CD8-positive, alpha-beta memory T cell (primary cell): ENCODE measurements around the gene CDH8. TPM values are rescaled to one million over a fixed set of nuclear protein-coding genes. Genes with fewer than 3 reads are reported as not detected.

Source experiments
- CTCF ChIA-PET: fragments of 350-600 bp; sonication (Branson Sonifier 250); formaldehyde crosslinking; loops from one replicate; lab custom pipeline; 2021; ENCODE audit warnings: antibody characterized with exemption; lab: Charles Lee
- POLR2A ChIA-PET: fragments of 350-600 bp; sonication (Branson Sonifier 250); formaldehyde crosslinking; loops from one replicate; lab custom pipeline; 2021; ENCODE audit warnings: antibody characterized with exemption; lab: Charles Lee
- DNase-seq, 5 donors: peaks; one replicate each; pipeline versions ENCODE4 v3.0.0 to v3.0.0-alpha.2; 2020 to 2022; ENCODE audit warnings: mixed read lengths in 1 of 5
- H3K27ac ChIP-seq: one replicate; pipeline ENCODE4 v1.7.0; 2013; ENCODE audit warnings: low read depth, mild to moderate bottlenecking, low read length, moderate library complexity
- H3K27me3 ChIP-seq: 2 replicates; pipeline ENCODE4 v1.7.0; 2013; ENCODE audit warnings: low read length, mild to moderate bottlenecking; ENCODE audit not compliant: insufficient read depth, poor library complexity, severe bottlenecking
- H3K36me3 ChIP-seq: 2 replicates; pipeline ENCODE4 v1.7.0; 2013; ENCODE audit warnings: mild to moderate bottlenecking, low read length, moderate library complexity; ENCODE audit not compliant: insufficient read depth
- H3K4me1 ChIP-seq: 2 replicates; pipeline ENCODE4 v1.7.0; 2013; ENCODE audit warnings: mild to moderate bottlenecking, low read length, moderate library complexity; ENCODE audit not compliant: insufficient read depth
- H3K4me3 ChIP-seq: 2 replicates; pipeline ENCODE4 v1.7.0; 2013; ENCODE audit warnings: mild to moderate bottlenecking, low read length
- H3K9me3 ChIP-seq: 2 replicates; pipeline ENCODE4 v1.7.0; 2013; ENCODE audit warnings: mild to moderate bottlenecking, low read length
- H3K27ac Mint-ChIP-seq, 8 donors: one replicate each; pipeline ENCODE4 v1.8.0; 2020 to 2021; ENCODE audit warnings: mixed read lengths in 8 of 8, mild to moderate bottlenecking in 6 of 8, inconsistent platforms in 3 of 8, moderate library complexity in 3 of 8
- H3K27me3 Mint-ChIP-seq, 2 donors: one replicate each; pipeline ENCODE4 v1.8.0; 2020 to 2021; ENCODE audit warnings: mixed read lengths in 2 of 2, mild to moderate bottlenecking in 1 of 2, moderate library complexity in 1 of 2
- H3K36me3 Mint-ChIP-seq, 3 donors: one replicate each; pipeline ENCODE4 v1.8.0; 2020 to 2021; ENCODE audit warnings: mixed read lengths in 3 of 3, inconsistent platforms in 1 of 3, mild to moderate bottlenecking in 1 of 3
- H3K4me1 Mint-ChIP-seq, 3 donors: one replicate each; pipeline ENCODE4 v1.8.0; 2020 to 2021; ENCODE audit warnings: mixed read lengths in 3 of 3, inconsistent platforms in 1 of 3, mild to moderate bottlenecking in 1 of 3
- H3K4me3 Mint-ChIP-seq, 7 donors: one replicate each; pipeline ENCODE4 v1.8.0; 2020 to 2021; ENCODE audit warnings: mixed read lengths in 7 of 7, mild to moderate bottlenecking in 6 of 7, moderate library complexity in 4 of 7, inconsistent platforms in 2 of 7
- H3K9me3 Mint-ChIP-seq, 5 donors: one replicate each; pipeline ENCODE4 v1.8.0; 2020 to 2022; ENCODE audit warnings: mixed read lengths in 5 of 5, mild to moderate bottlenecking in 3 of 5, moderate library complexity in 2 of 5, inconsistent platforms in 1 of 5
- polyA plus RNA-seq: library from polyadenylated mRNA; unstranded; fragments of 300-500 nt; fragmentation: Illumina TruSeq; gene quantifications from one replicate; pipeline ENCODE4 v1.2.3, GENCODE V29; 2021
- total RNA-seq, 2 experiments: library from RNA; stranded (reverse); gene quantifications; one replicate each; pipeline ENCODE4 v1.2.3, GENCODE V29; 2021

CDH8 gene
- total and polyA plus RNA-seq, 3 experiments from 2014 or later, result not detected

DNA sequence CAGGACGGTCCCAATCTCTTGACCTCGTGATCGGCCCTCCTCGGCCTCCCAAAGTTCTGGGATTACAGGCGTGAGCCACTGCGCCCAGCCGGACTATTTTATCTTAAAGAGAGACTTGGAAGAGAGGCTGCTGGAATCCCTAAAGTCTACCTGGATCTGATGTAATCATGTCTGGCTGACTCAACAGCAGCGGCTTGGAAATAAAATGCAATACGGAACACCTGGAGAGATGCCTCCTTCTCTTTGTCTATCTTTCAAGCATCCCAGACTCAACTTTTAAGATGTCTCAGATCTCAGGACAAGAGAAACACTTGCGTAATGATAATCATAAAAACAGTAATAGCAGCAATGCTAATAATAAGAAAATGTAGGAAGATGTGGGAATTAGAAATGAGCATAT lies 95.6 kb downstream of the CDH8 start:
- Mint-ChIP-seq H3K9me3 (peaks cover 16 to 42% (median 20%) of the 10 kb centered on the region in 5 donors), H3K4me3 (no peak overlapping the region)
- H3K4me1 ChIP-seq, result no peaks in the 10 kb centered on the region

DNA sequence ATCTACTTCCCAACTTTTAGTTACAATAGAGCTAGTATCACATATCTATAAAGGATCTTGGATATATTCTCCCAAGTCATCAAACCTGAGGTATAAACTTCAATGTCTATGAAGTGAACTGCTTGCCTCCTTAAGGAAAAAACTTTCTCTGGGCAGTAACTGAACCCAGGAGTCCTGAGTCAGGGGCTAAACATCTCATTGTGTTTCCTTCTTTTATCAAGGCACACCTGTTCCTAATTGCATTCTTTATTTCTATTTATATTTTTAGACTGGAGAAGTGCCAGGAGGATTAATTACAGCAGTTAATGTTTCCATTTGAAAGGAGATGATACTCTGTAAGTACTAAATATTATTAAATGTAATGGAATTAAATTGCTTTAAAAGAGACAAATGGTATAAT lies 98.6 kb downstream of the CDH8 start:
- H3K36me3 Mint-ChIP-seq, result no peaks in the 10 kb centered on the region
- no peak overlapping the region for H3K4me3 Mint-ChIP-seq
- peaks cover 15 to 40% (median 16%) of the 10 kb centered on the region in 5 donors for H3K9me3 Mint-ChIP-seq
- no peaks in the 10 kb centered on the region for H3K27me3 Mint-ChIP-seq
- Histone ChIP-seq H3K4me1 (no peaks in the 10 kb centered on the region), H3K36me3 (no peaks in the 10 kb centered on the region), H3K27ac (no peak overlapping the region), H3K27me3 (no peaks in the 10 kb centered on the region), H3K4me3 (no peak overlapping the region), H3K9me3 (peaks cover 3% of the 10 kb centered on the region)
- no peak for DNase-seq
- POLR2A ChIA-PET, result no interaction called here
- no peaks in the 10 kb centered on the region for H3K4me1 Mint-ChIP-seq
- CTCF ChIA-PET, result no interaction called here
- no peak overlapping the region for H3K27ac Mint-ChIP-seq

More for the DNA sequence above, 95.6 kb downstream of the CDH8 start:
- no peaks in the 10 kb centered on the region for H3K27me3 ChIP-seq
- H3K27ac ChIP-seq, result no peak overlapping the region
- H3K36me3 ChIP-seq, result no peaks in the 10 kb centered on the region
- H3K4me3 ChIP-seq, result no peak overlapping the region
- ChIA-PET CTCF (no interaction called here), POLR2A (no interaction called here)
- H3K27ac Mint-ChIP-seq, result no peak overlapping the region
- H3K9me3 ChIP-seq, result peaks cover 4% of the 10 kb centered on the region
- DNase-seq, result no peak
- no peaks in the 10 kb centered on the region for H3K27me3 Mint-ChIP-seq
- H3K4me1 Mint-ChIP-seq, result no peaks in the 10 kb centered on the region
- H3K36me3 Mint-ChIP-seq, result no peaks in the 10 kb centered on the region

GRCh38 chr16:61936522-61936921 lies 99.7 kb downstream of the CDH8 start:
- Mint-ChIP-seq H3K27ac (no peak overlapping the region), H3K9me3 (peaks cover 10 to 35% (median 11%) of the 10 kb centered on the region in 5 donors), H3K27me3 (no peaks in the 10 kb centered on the region), H3K4me1 (no peaks in the 10 kb centered on the region), H3K4me3 (no peak overlapping the region), H3K36me3 (no peaks in the 10 kb centered on the region)
- CTCF ChIA-PET, result no interaction called here
- Histone ChIP-seq H3K27me3 (no peaks in the 10 kb centered on the region), H3K4me3 (no peak overlapping the region), H3K9me3 (no peaks in the 10 kb centered on the region), H3K27ac (no peak overlapping the region), H3K4me1 (no peaks in the 10 kb centered on the region), H3K36me3 (no peaks in the 10 kb centered on the region)
- POLR2A ChIA-PET, result no interaction called here
- no peak for DNase-seq

- Histone ChIP-seq H3K36me3 (no peaks in the 10 kb centered on the region), H3K9me3 (no peaks in the 10 kb centered on the region), H3K27me3 (no peaks in the 10 kb centered on the region), H3K4me1 (no peaks in the 10 kb centered on the region), H3K27ac (no peak overlapping the region), H3K4me3 (no peak overlapping the region)
- H3K27ac Mint-ChIP-seq, result no peak overlapping the region
- ChIA-PET POLR2A (no interaction called here), CTCF (no interaction called here)
- no peak for DNase-seq
- no peaks in the 10 kb centered on the region for H3K4me1 Mint-ChIP-seq
- no peak overlapping the region for H3K4me3 Mint-ChIP-seq
- H3K27me3 Mint-ChIP-seq, result no peaks in the 10 kb centered on the region
- no peaks in the 10 kb centered on the region for H3K36me3 Mint-ChIP-seq
- peaks cover 2 to 25% (median 14%) of the 10 kb centered on the region in 5 donors for H3K9me3 Mint-ChIP-seq
These were observed 101.6 kb downstream of the CDH8 start for GRCh38 chr16:61934601-61935000.

DNA sequence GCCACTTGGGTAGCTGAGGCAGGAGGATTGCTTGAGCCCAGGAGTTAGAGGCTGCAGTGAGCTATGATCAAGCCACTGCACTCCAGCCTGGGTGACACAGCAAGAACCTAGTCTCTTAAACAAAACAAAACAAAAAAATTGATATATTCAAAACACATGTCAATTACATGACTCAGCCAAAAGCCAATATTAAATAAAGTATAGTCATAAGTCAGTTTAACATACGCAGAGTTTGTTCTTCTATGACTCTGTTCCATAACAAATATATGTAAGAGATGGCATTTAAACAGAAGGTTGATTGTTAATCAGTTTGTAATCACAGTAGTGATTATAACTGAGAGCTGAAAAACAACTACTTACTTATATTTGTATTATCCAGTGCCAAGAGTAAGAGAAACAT lies 106.5 kb downstream of the CDH8 start:
- Mint-ChIP-seq H3K4me3 (no peak overlapping the region), H3K27ac (no peak overlapping the region), H3K9me3 (peaks cover 5 to 28% (median 17%) of the 10 kb centered on the region in 5 donors), H3K27me3 (no peaks in the 10 kb centered on the region), H3K4me1 (no peaks in the 10 kb centered on the region), H3K36me3 (no peaks in the 10 kb centered on the region)
- no peak for DNase-seq
- POLR2A ChIA-PET, result no interaction called here
- CTCF ChIA-PET, result no interaction called here
- H3K4me3 ChIP-seq, result no peak overlapping the region
- no peaks in the 10 kb centered on the region for H3K27me3 ChIP-seq
- H3K9me3 ChIP-seq, result no peaks in the 10 kb centered on the region
- no peaks in the 10 kb centered on the region for H3K4me1 ChIP-seq
- H3K36me3 ChIP-seq, result no peaks in the 10 kb centered on the region
- H3K27ac ChIP-seq, result no peak overlapping the region

GRCh38 chr16:61926766-61927165 lies 109.5 kb downstream of the CDH8 start:
- H3K4me3 Mint-ChIP-seq, result no peak overlapping the region
- DNase-seq, result no peak
- no peaks in the 10 kb centered on the region for H3K9me3 ChIP-seq
- no peaks in the 10 kb centered on the region for H3K27me3 Mint-ChIP-seq
- H3K36me3 Mint-ChIP-seq, result no peaks in the 10 kb centered on the region
- ChIA-PET CTCF (no interaction called here), POLR2A (no interaction called here)
- peaks cover 5 to 25% (median 18%) of the 10 kb centered on the region in 5 donors for H3K9me3 Mint-ChIP-seq
- H3K4me1 ChIP-seq, result no peaks in the 10 kb centered on the region
- H3K36me3 ChIP-seq, result no peaks in the 10 kb centered on the region
- no peak overlapping the region for H3K4me3 ChIP-seq
- H3K27ac Mint-ChIP-seq, result no peak overlapping the region
- H3K27ac ChIP-seq, result no peak overlapping the region
- no peaks in the 10 kb centered on the region for H3K4me1 Mint-ChIP-seq
- H3K27me3 ChIP-seq, result no peaks in the 10 kb centered on the region

DNA sequence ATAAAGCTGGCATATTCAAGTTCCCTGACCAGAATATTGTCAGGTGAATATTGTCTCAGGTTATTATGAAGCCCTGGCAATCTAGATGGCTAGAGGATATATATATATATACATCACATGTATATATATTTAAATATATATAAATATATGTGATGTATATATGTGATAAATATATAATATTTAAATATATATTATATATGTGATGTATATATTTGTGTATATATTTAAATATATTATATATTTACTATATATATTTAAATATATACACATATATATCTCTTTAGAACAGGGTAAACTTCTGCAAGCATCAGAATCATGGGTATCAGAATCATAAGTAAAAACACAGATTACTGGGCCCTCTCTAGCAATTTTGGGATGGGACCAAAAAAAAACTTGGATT lies 112.6 kb downstream of the CDH8 start:
- Histone ChIP-seq H3K4me3 (no peak overlapping the region), H3K36me3 (no peaks in the 10 kb centered on the region), H3K4me1 (no peaks in the 10 kb centered on the region), H3K27me3 (no peaks in the 10 kb centered on the region), H3K9me3 (no peaks in the 10 kb centered on the region), H3K27ac (no peak overlapping the region)
- Mint-ChIP-seq H3K36me3 (no peaks in the 10 kb centered on the region), H3K27me3 (no peaks in the 10 kb centered on the region), H3K4me1 (no peaks in the 10 kb centered on the region), H3K4me3 (no peak overlapping the region), H3K27ac (no peak overlapping the region), H3K9me3 (peaks cover 2 to 15% (median 9%) of the 10 kb centered on the region in 5 donors)
- ChIA-PET CTCF (interaction anchor here (1.0 kb wide), 1 partner anchor 56 kb away, joined by 3 read pairs; no protein-coding TSS in a partner anchor), POLR2A (no interaction called here)
- DNase-seq, result no peak

DNA sequence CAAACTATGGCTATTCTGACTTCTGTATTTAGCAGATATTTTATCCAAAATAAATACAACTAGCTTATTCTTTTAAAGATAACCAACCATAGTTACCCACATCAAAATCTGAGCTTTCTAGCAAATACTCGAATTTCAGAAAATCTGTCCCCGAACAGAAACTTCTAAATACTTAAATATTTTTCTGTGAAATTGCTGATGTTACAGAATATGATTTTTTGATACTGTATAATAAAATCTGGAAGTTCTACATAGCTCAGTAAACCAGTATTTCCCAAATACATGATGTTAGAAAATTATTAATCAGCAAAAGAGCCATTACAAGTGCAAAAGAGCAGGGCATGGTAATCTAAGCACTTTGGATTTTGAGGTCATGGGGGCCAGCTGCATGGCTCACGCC lies 114.9 kb downstream of the CDH8 start:
- POLR2A ChIA-PET, result no interaction called here

More for the DNA sequence above, 114.9 kb downstream of the CDH8 start:
- peaks cover 6 to 25% (median 11%) of the 10 kb centered on the region in 5 donors for H3K9me3 Mint-ChIP-seq
- H3K4me1 Mint-ChIP-seq, result no peaks in the 10 kb centered on the region
- H3K9me3 ChIP-seq, result no peaks in the 10 kb centered on the region
- no peaks in the 10 kb centered on the region for H3K4me1 ChIP-seq
- no peak overlapping the region for H3K27ac Mint-ChIP-seq
- no peaks in the 10 kb centered on the region for H3K36me3 Mint-ChIP-seq
- H3K27me3 ChIP-seq, result no peaks in the 10 kb centered on the region
- no peaks in the 10 kb centered on the region for H3K36me3 ChIP-seq
- no peak overlapping the region for H3K4me3 ChIP-seq
- DNase-seq, result no peak
- no peak overlapping the region for H3K27ac ChIP-seq
- H3K27me3 Mint-ChIP-seq, result no peaks in the 10 kb centered on the region
- H3K4me3 Mint-ChIP-seq, result no peak overlapping the region
- CTCF ChIA-PET, result no interaction called here
